SH-SY5Y (cell line): Measurements from ENCODE around the gene SCG3.

Experiments
- GATA2 ChIP-seq: IDR thresholded peaks from 2 replicates; pipeline ENCODE4 v1.6.1; 2011; ENCODE audit warnings: mild to moderate bottlenecking, low read depth, low read length
- GATA3 ChIP-seq: IDR thresholded peaks from 2 replicates; pipeline ENCODE4 v1.6.1; 2011; ENCODE audit warnings: low read depth, mild to moderate bottlenecking, low read length, moderate library complexity

DNA sequence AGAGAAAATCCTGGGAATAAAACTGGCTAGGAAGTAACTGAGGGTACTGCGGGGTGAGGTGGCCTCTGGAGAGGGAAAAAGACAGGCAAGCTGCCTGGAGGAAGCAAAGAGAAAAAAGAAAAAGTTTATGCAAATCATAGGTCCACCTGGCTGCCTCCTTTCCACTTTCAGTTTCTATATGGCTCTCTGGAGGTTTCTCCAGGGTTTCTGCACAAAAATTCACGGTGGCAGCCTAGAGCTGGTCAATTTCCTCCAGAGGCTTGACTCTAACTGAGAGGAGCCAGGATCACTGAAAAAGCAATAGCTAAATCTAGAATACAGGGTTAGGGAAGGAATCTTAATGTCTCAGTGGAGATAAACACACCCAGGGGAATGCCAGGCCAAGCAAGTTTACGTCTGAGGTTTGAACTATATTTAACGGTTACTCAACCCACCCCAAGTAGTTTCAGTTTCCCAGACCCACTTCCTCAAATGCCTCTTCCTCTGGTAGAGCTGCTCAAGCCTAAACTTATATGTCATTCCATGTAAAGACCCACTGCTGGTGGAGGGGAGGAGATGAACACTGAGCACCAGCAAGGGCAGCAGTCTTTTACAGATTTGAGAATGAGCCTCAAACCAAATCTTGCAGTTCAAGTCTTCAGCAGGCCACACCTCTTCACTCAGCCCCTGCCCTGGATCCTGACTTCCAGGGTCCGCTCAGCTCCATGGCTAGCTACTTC, 50.4 kb downstream of the SCG3 start:
- TF ChIP-seq GATA2, result no peak
- TF ChIP-seq GATA3, result no peak
